KOPT-K1 (cell line): Measurements from ENCODE around the gene LCA5.
"Not testable (repeated sequence)": the region's sequence is repeated elsewhere in the genome, so short reads cannot be mapped to it uniquely, and the experiment has no call there.

Experiments used
- H3K27ac ChIP-seq: fragments of 200-600 bp; sonication (generic); 2 replicates; pipeline ENCODE4 v1.5.1; 2016; ENCODE audit warnings: antibody characterized with exemption, mild to moderate bottlenecking, low read depth, low read length; ENCODE audit not compliant: poor library complexity, severe bottlenecking
- H3K36me3 ChIP-seq: fragments of 200-600 bp; sonication (generic); 2 replicates; pipeline ENCODE4 v1.5.1; 2017; ENCODE audit warnings: antibody characterized with exemption, mild to moderate bottlenecking, low read length, moderate library complexity; ENCODE audit not compliant: insufficient read depth
- H3K9me3 ChIP-seq: fragments of 200-600 bp; sonication (generic); 2 replicates; pipeline ENCODE4 v1.5.1; 2017; ENCODE audit warnings: antibody characterized with exemption, low read length, mild to moderate bottlenecking; ENCODE audit not compliant: insufficient read depth, poor library complexity, severe bottlenecking

The LCA5 gene

DNA sequence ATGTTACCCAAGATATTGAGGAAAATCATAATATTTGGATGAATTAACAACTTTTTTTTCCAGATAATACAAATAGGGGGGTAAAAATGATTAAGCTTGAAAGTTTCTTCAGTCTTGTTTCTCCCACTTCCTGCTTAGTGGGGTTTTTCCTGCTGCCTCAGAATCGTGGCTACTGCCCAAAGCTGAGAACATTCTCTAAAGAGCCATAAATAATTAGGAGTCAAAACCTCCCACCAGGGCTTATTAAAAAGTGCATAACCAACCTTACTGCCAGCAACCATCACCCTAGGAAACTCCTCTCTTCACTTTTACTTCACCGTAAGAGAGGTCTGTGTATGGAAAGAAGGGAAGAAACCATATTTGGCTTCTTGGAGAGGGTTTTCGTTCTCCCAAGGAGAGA, 9.0 kb upstream of the LCA5 start:
- no peak overlapping the region for H3K27ac ChIP-seq
- no peaks in the 10 kb centered on the region for H3K36me3 ChIP-seq
- no peaks in the 10 kb centered on the region for H3K9me3 ChIP-seq

DNA sequence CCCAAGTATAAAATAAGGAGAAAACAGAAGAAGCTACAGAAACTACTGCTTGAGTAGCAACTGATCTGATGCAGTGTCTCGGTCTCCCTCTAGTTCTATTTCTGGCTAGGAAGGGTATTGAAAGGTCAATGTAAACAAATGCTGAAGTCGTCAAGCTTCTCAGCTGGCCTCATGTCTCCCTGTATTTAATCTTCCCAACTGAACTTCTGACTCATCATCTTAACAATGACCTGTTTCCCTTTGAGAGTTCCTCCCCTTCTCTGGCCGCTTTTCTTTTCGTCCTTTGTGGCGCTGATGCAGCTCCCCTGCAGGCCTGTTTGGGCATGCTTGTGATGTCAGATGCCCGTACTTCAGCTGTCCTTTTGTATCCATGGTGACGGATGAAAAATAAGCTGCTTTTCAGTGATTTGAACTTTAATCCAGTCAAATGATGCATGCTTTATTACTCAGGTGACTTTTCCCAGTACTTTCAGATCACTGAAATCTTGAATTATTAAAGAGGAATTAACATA, 7.8 kb upstream of the LCA5 start:
- Histone ChIP-seq H3K9me3 (no peaks in the 10 kb centered on the region), H3K27ac (no peak overlapping the region), H3K36me3 (no peaks in the 10 kb centered on the region)

GRCh38 chr6:79544299-79544927, 7.2 kb upstream of the LCA5 start:
- Histone ChIP-seq H3K9me3 (no peaks in the 10 kb centered on the region), H3K36me3 (no peaks in the 10 kb centered on the region), H3K27ac (no peak overlapping the region)

- Histone ChIP-seq H3K36me3 (no peaks in the 10 kb centered on the region), H3K27ac (no peak overlapping the region), H3K9me3 (no peaks in the 10 kb centered on the region)
Observed at GRCh38 chr6:79543886-79544285, 6.7 kb upstream of the LCA5 start.

DNA sequence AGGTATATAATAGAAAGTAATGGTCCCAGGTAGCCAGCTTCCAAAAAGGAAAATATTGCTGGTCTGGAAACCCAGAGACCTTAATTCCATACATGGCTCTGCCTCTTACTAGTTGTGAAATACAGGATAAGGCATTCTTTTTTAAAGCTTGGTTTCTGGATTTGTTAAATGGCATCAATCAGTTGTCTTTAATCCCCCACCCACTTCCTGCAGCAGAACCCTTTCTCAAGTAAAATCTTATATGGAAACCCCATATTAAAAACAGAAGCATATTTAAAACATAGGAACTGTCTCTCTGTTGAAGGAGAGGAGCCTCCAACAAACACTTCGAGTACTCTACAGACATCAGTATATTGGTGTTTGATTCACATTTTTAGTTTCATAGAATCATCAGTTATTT, 6.2 kb upstream of the LCA5 start:
- Histone ChIP-seq H3K36me3 (no peaks in the 10 kb centered on the region), H3K27ac (no peak overlapping the region), H3K9me3 (no peaks in the 10 kb centered on the region)

- no peaks in the 10 kb centered on the region for H3K9me3 ChIP-seq
- H3K27ac ChIP-seq, result no peak overlapping the region
- H3K36me3 ChIP-seq, result no peaks in the 10 kb centered on the region
Observed at GRCh38 chr6:79538106-79538971, 1.1 kb upstream of the LCA5 start.

GRCh38 chr6:79536585-79536953, 661 bp downstream of the LCA5 start:
- Histone ChIP-seq H3K27ac (no peak overlapping the region), H3K36me3 (no peaks in the 10 kb centered on the region), H3K9me3 (no peaks in the 10 kb centered on the region)

GRCh38 chr6:79529567-79529966, 7.7 kb downstream of the LCA5 start:
- not testable (repeated sequence) for H3K27ac ChIP-seq, H3K9me3 ChIP-seq

DNA sequence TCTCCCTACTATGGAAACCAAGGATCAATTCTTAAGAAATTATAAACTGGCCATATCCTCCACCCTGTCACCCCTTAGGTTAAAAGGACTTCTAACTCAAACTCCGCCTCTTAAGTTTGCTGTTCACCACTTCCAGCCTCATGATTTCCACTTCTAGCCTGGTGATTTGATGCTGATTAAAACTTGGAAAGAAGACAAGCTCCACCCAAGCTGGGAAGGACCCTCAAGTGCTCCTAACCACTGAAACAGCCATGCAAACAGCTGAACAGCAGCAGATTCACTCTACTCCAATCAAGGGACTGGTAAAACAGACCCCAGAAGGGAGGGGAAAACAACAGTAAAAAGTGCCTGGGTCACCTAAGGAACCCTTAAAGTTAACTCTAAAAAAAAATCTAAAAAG, 10.3 kb downstream of the LCA5 start:
- no peaks in the 10 kb centered on the region for H3K9me3 ChIP-seq
- H3K27ac ChIP-seq, result no peak overlapping the region
- no peaks in the 10 kb centered on the region for H3K36me3 ChIP-seq

More at GRCh38 chr6:79529567-79529966, 7.7 kb downstream of the LCA5 start:
- H3K36me3 ChIP-seq, result not testable (repeated sequence)

DNA sequence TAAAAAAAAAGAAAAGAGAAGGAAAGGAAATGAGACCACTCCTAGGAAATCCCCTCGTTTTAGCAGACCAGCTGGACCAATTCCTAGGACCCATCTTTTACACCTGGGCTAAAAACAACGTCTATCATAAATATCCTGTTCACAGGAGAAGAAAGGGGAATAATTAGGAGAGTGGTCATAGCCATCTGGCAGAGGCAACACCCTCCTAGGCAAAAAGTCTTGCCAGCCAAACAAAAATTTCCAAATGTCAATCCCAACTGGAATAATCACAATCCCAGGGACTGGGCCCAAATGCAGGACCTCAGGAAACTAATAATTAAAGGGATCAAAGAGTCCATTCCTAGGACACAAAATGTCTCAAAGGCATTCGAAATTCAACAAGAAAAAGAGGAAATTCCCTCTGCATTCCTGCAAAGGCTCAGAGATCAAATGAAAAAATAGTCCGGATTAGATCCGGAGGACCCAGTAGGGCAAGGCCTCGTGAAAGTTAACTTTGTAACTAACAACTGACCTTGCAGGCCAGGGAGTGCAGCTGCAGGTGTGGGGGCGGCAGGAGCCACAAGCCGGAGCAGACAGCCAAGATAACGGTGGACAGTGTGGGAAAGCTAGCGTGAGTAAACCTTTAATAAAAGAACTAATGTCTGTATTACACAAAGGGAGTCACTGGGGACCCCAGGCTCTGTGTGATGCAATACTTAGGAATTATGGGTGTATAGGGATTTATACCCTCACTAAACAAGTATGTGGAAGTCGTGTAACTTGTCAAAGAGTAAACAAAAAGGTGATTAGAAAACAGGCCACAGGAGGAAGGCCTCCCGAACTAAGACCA, 11.7 kb downstream of the LCA5 start:
- no peaks in the 10 kb centered on the region for H3K36me3 ChIP-seq
- no peaks in the 10 kb centered on the region for H3K9me3 ChIP-seq
- H3K27ac ChIP-seq, result no peak overlapping the region

GRCh38 chr6:79524065-79524464, 13.2 kb downstream of the LCA5 start:
- H3K27ac ChIP-seq, result no peak overlapping the region
- H3K9me3 ChIP-seq, result no peaks in the 10 kb centered on the region

GRCh38 chr6:79522609-79523008, 14.6 kb downstream of the LCA5 start:
- Histone ChIP-seq H3K36me3 (no peaks in the 10 kb centered on the region), H3K27ac (no peak overlapping the region), H3K9me3 (no peaks in the 10 kb centered on the region)

More at GRCh38 chr6:79524065-79524464, 13.2 kb downstream of the LCA5 start:
- no peaks in the 10 kb centered on the region for H3K36me3 ChIP-seq

GRCh38 chr6:79520534-79520933, 16.7 kb downstream of the LCA5 start:
- no peaks in the 10 kb centered on the region for H3K36me3 ChIP-seq
- H3K27ac ChIP-seq, result no peak overlapping the region
- H3K9me3 ChIP-seq, result no peaks in the 10 kb centered on the region

- Histone ChIP-seq H3K9me3 (no peaks in the 10 kb centered on the region), H3K27ac (no peak overlapping the region)
Observed at GRCh38 chr6:79518842-79519241, 18.4 kb downstream of the LCA5 start.

GRCh38 chr6:79515436-79515835, 21.8 kb downstream of the LCA5 start:
- Histone ChIP-seq H3K36me3 (no peaks in the 10 kb centered on the region), H3K9me3 (no peaks in the 10 kb centered on the region)

More at GRCh38 chr6:79518842-79519241, 18.4 kb downstream of the LCA5 start:
- H3K36me3 ChIP-seq, result no peaks in the 10 kb centered on the region

More at GRCh38 chr6:79515436-79515835, 21.8 kb downstream of the LCA5 start:
- H3K27ac ChIP-seq, result no peak overlapping the region
